Bronchial epithelial cell (primary cell): ENCODE data around the gene ZNF830. TPM values are rescaled to one million over a fixed set of nuclear protein-coding genes. Genes with fewer than 3 reads are reported as not detected.

Experiments used
- DNase-seq: peaks from one replicate; pipeline ENCODE4 v3.0.0-alpha.2; 2010; ENCODE audit warnings: low read depth
- FAIRE-seq: peaks from 2 replicates; lab custom pipeline; 2011; peaks lifted over from hg19 to GRCh38; lab: Jason Lieb, UNC
- H3K27me3 ChIP-seq: 2 replicates; pipeline ENCODE4 v1.5.1; 2011; ENCODE audit warnings: low read length; ENCODE audit not compliant: control insufficient read depth, insufficient read depth
- H3K36me3 ChIP-seq: 2 replicates; pipeline ENCODE4 v1.5.1; 2011; ENCODE audit warnings: low read length; ENCODE audit not compliant: control insufficient read depth, insufficient read depth
- H3K4me3 ChIP-seq: 2 replicates; pipeline ENCODE4 v1.5.1; 2011; ENCODE audit warnings: mild to moderate bottlenecking, low read depth, low read length, control low read depth
- total RNA-seq: library from RNA; depleted of rRNA; stranded (reverse); fragments of >200 nt; gene quantifications from 2 replicates; pipeline ENCODE4 v1.2.1, GENCODE V29; 2014
- TF ChIP-seq, protein P1 (sequence below): IDR thresholded peaks from 2 replicates; pipeline ENCODE4 v1.5.1; 2011; ENCODE audit warnings: mild to moderate bottlenecking, moderate library complexity, low read length, control low read depth, inconsistent platforms; ENCODE audit not compliant: insufficient read depth, severe bottlenecking

Gene ZNF830
- total RNA-seq, 1 donor from 2014 or later = 15.3 TPM

DNA sequence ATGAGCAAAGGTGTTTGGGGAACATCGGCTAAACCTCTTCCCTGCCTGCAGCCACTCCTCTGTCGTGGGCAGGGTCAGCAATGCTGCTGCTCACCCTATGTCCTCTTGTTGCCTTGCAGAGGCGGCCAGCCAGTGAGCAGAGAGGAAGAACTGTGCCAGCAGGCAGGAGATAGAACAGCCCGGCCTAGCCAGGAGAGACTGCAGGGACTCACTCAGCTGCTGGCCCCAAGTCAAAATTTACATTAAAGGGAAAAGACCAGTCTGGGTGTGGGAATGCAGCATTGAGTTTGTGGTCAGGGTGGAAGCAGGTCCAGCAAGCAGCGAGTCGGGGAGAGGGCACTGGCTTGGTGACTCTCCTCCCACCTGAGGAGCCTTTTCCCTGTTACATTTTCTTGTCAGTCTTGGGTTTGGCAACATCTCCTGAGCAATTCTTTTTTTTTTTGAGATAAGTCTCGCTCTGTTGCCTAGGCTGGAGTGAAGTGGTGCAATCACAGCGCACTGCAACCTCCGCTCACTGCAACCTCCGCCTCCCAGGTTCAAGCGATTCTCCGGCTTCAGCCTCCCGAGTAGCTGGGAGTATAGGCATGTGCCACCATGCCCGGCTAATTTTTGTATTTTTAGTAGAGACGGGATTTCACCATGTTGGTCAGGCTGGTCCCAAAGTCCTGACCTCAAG, 41.7 kb downstream of the ZNF830 start:
- DNase-seq (no peak), FAIRE-seq (no peak)
- Histone ChIP-seq H3K4me3 (no peak overlapping the region), H3K27me3 (no peaks in the 10 kb centered on the region), H3K36me3 (peaks cover 17% of the 10 kb centered on the region)
- TF ChIP-seq, protein P1, sequence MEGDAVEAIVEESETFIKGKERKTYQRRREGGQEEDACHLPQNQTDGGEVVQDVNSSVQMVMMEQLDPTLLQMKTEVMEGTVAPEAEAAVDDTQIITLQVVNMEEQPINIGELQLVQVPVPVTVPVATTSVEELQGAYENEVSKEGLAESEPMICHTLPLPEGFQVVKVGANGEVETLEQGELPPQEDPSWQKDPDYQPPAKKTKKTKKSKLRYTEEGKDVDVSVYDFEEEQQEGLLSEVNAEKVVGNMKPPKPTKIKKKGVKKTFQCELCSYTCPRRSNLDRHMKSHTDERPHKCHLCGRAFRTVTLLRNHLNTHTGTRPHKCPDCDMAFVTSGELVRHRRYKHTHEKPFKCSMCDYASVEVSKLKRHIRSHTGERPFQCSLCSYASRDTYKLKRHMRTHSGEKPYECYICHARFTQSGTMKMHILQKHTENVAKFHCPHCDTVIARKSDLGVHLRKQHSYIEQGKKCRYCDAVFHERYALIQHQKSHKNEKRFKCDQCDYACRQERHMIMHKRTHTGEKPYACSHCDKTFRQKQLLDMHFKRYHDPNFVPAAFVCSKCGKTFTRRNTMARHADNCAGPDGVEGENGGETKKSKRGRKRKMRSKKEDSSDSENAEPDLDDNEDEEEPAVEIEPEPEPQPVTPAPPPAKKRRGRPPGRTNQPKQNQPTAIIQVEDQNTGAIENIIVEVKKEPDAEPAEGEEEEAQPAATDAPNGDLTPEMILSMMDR = no peak

DNA sequence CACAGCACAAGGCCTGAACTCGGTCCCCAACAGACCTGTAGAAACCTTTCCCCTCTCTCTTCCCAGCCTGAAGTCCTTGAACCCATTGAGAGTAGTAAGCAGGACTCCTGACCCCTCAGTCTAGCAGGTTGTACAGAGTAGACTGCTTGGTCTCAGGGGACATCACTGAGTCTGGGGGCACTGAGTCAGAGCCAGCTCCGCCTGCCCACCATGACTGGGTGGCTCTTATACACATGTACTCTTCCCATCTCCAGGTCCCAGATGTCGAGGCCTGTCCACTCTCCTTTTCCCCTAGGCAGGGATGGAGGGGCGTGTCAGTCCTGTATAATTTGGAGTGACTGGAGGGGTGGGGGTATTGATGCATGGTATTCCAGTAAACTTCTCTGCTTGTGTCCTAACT, 42.4 kb downstream of the ZNF830 start:
- FAIRE-seq = no peak
- peaks cover 16% of the 10 kb centered on the region for H3K36me3 ChIP-seq
- TF ChIP-seq, protein P1 = no peak

GRCh38 chr17:35006345-35006744, 45.0 kb downstream of the ZNF830 start:
- Histone ChIP-seq H3K27me3 (no peaks in the 10 kb centered on the region), H3K4me3 (no peak overlapping the region), H3K36me3 (peaks cover 12% of the 10 kb centered on the region)
- FAIRE-seq = peak; percentile 40
- TF ChIP-seq, protein P1 = no peak
- DNase-seq = no peak

More for the DNA sequence above, 42.4 kb downstream of the ZNF830 start:
- no peak for DNase-seq
- no peaks in the 10 kb centered on the region for H3K27me3 ChIP-seq
- no peak overlapping the region for H3K4me3 ChIP-seq

- FAIRE-seq (no peak), DNase-seq (no peak)
- H3K27me3 ChIP-seq = no peaks in the 10 kb centered on the region
- H3K36me3 ChIP-seq = peaks cover 6% of the 10 kb centered on the region
- TF ChIP-seq, protein P1 = no peak
- H3K4me3 ChIP-seq = no peak overlapping the region
Observed at GRCh38 chr17:35006961-35007360, 45.6 kb downstream of the ZNF830 start.

DNA sequence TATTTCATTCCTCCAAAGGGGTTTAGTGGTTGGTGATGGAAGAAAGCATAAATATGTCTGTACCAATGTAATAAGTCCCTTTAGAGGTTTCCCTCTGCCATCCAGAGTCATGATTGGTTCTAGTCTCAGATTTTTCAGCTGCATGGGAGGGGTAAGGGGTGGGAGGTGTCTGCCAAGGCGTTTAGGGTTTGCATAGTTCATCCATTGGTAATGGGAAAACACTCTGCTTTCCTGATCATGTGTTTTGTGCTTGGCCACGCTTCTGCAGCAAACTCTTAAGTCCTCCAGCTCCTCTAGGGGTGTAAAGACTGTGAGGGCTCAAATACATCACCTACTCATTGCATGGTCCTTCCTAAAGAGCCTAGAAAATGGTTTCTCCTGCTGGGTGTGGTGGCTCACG, 48.8 kb downstream of the ZNF830 start:
- no peak for FAIRE-seq
- peaks cover 1% of the 10 kb centered on the region for H3K36me3 ChIP-seq

More for the DNA sequence above, 48.8 kb downstream of the ZNF830 start:
- Histone ChIP-seq H3K4me3 (no peak overlapping the region), H3K27me3 (no peaks in the 10 kb centered on the region)
- DNase-seq = no peak
- TF ChIP-seq, protein P1 = no peak
